ENCODE data around the gene TSPAN11. TPM values are rescaled to one million over a fixed set of nuclear protein-coding genes. Genes with fewer than 3 reads are reported as not detected.

TSPAN11 gene
- total RNA-seq, 1 donor from 2014 or later: 12.4 TPM

DNA sequence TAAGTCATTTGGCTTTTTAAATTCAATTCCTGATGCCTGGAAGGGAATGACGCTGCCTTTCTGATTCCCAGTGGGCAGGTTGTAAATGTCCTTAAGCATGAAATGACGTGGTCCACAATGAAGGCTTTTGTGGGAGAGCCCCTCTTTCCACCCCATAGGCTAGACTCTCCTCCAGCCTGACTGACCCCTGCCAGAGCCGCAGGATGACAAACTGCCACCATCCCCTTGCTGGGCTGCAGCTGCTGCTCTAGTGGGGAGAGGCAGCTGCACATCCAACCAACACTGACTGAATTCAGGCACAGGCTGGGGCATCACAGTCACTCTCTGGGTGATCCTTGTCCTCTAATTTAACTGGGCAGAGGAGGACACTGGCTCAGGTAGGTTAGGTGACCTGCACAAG is 6.3 kb downstream of the TSPAN11 start:
- H3K36me3 Mint-ChIP-seq (ENCODE audit: low read depth, unreplicated experiment): peaks cover 2% of the 10 kb centered on the region
- peaks cover 6% of the 10 kb centered on the region for H3K9me3 Mint-ChIP-seq (ENCODE audit: unreplicated experiment)
- no peak overlapping the region for H3K4me3 Mint-ChIP-seq (ENCODE audit: unreplicated experiment)
- no peak overlapping the region for H3K4me3 ChIP-seq (ENCODE audit: insufficient read depth, low read depth, low read length)
- no peaks in the 10 kb centered on the region for H3K36me3 ChIP-seq (ENCODE audit: insufficient read depth, low read length)
- H3K27ac ChIP-seq (ENCODE audit: low read depth, low read length): no peak overlapping the region
- TF ChIP-seq, protein P1, sequence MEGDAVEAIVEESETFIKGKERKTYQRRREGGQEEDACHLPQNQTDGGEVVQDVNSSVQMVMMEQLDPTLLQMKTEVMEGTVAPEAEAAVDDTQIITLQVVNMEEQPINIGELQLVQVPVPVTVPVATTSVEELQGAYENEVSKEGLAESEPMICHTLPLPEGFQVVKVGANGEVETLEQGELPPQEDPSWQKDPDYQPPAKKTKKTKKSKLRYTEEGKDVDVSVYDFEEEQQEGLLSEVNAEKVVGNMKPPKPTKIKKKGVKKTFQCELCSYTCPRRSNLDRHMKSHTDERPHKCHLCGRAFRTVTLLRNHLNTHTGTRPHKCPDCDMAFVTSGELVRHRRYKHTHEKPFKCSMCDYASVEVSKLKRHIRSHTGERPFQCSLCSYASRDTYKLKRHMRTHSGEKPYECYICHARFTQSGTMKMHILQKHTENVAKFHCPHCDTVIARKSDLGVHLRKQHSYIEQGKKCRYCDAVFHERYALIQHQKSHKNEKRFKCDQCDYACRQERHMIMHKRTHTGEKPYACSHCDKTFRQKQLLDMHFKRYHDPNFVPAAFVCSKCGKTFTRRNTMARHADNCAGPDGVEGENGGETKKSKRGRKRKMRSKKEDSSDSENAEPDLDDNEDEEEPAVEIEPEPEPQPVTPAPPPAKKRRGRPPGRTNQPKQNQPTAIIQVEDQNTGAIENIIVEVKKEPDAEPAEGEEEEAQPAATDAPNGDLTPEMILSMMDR (IDR thresholded peaks at IDR 0.05; ENCODE audit: insufficient read depth, low read depth, low read length): no peak
- no peak for TF ChIP-seq EZH2 (IDR thresholded peaks at IDR 0.05; ENCODE audit: insufficient read depth, low read length)
- no peaks in the 10 kb centered on the region for H3K4me1 ChIP-seq (ENCODE audit: insufficient read depth, low read length)
- no peak overlapping the region for H2AFZ ChIP-seq (ENCODE audit: low read depth, low read length)
- H3K4me2 ChIP-seq (ENCODE audit: low read length): no peak overlapping the region
- no peaks in the 10 kb centered on the region for H3K9me3 ChIP-seq (ENCODE audit: insufficient read depth, low read depth, low read length)
- H4K20me1 ChIP-seq (ENCODE audit: insufficient read depth, low read length): no peaks in the 10 kb centered on the region
- no peak overlapping the region for H3K9ac ChIP-seq (ENCODE audit: low read length)
- H3K4me1 Mint-ChIP-seq (ENCODE audit: low read depth, unreplicated experiment): peaks cover 9% of the 10 kb centered on the region
- no peaks in the 10 kb centered on the region for H3K79me2 ChIP-seq (ENCODE audit: insufficient read depth, low read length)
- DNase-seq (ENCODE audit: low read depth): no peak
- no peak for FAIRE-seq
- H3K27me3 Mint-ChIP-seq (ENCODE audit: low read depth, unreplicated experiment): peaks cover 10% of the 10 kb centered on the region
- H3K27ac Mint-ChIP-seq (ENCODE audit: unreplicated experiment): no peak overlapping the region
- H3K27me3 ChIP-seq (ENCODE audit: insufficient read depth, low read length): peaks cover 6% of the 10 kb centered on the region

DNA sequence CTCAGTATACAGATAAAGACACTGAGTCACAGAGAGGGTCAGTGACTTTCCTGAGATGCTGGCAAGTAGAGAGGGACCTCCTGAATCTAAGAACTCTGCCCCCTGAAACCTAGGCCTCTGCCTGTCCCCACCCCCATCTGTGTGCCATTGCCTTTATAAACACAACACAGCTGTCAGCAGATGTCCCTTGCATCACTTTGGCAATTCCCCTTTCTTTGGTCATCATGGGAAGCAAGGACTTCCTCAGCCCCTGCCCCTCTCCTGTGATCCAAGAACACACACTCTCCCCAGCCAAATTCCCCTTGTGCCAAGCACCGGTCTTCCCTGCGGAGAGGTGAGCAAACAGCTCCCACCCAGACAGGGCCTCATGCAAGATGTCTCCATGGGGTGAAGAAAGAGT is 8.3 kb downstream of the TSPAN11 start:
- DNase-seq (ENCODE audit: low read depth) (no peak), FAIRE-seq (no peak)
- no peak overlapping the region for H2AFZ ChIP-seq (ENCODE audit: low read depth, low read length)
- Mint-ChIP-seq H3K4me1 (ENCODE audit: low read depth, unreplicated experiment) (peaks cover 2% of the 10 kb centered on the region), H3K4me3 (ENCODE audit: unreplicated experiment) (no peak overlapping the region), H3K27me3 (ENCODE audit: low read depth, unreplicated experiment) (peaks cover 14% of the 10 kb centered on the region), H3K9me3 (ENCODE audit: unreplicated experiment) (peaks cover 6% of the 10 kb centered on the region), H3K27ac (ENCODE audit: unreplicated experiment) (no peak overlapping the region), H3K36me3 (ENCODE audit: low read depth, unreplicated experiment) (peaks cover 2% of the 10 kb centered on the region)
- no peaks in the 10 kb centered on the region for H3K9me3 ChIP-seq (ENCODE audit: insufficient read depth, low read depth, low read length)
- no peaks in the 10 kb centered on the region for H3K4me1 ChIP-seq (ENCODE audit: insufficient read depth, low read length)
- no peak overlapping the region for H3K9ac ChIP-seq (ENCODE audit: low read length)
- no peaks in the 10 kb centered on the region for H3K36me3 ChIP-seq (ENCODE audit: insufficient read depth, low read length)
- no peaks in the 10 kb centered on the region for H4K20me1 ChIP-seq (ENCODE audit: insufficient read depth, low read length)
- H3K27ac ChIP-seq (ENCODE audit: low read depth, low read length): no peak overlapping the region
- H3K27me3 ChIP-seq (ENCODE audit: insufficient read depth, low read length): peaks cover 6% of the 10 kb centered on the region
- H3K79me2 ChIP-seq (ENCODE audit: insufficient read depth, low read length): no peaks in the 10 kb centered on the region
- no peak overlapping the region for H3K4me3 ChIP-seq (ENCODE audit: insufficient read depth, low read depth, low read length)
- TF ChIP-seq EZH2 (IDR thresholded peaks at IDR 0.05; ENCODE audit: insufficient read depth, low read length): no peak
- TF ChIP-seq, protein P1 (IDR thresholded peaks at IDR 0.05; ENCODE audit: insufficient read depth, low read depth, low read length): no peak
- no peak overlapping the region for H3K4me2 ChIP-seq (ENCODE audit: low read length)

DNA sequence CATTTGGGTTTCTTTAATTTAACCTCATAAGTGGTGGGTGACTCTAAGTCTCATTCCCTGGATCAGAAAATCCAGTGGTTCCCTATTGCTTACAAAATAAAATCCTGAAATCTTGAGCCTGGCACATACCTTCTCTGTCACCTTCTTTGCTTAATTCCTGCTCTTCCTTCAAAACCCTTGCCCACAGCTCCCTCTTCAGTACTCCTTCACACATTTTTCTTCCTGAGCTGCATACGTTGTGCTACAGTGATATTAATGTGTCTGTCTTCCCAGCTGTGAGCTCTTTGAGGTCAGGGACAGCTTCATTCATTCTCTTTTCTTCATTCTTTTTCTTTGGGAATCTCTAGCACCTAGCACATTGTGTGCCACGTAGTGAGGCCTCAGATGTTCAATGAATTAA is 9.5 kb downstream of the TSPAN11 start:
- H3K36me3 Mint-ChIP-seq (ENCODE audit: low read depth, unreplicated experiment): peaks cover 2% of the 10 kb centered on the region
- H3K79me2 ChIP-seq (ENCODE audit: insufficient read depth, low read length): no peaks in the 10 kb centered on the region
- no peak overlapping the region for H3K27ac Mint-ChIP-seq (ENCODE audit: unreplicated experiment)
- peaks cover 6% of the 10 kb centered on the region for H3K27me3 ChIP-seq (ENCODE audit: insufficient read depth, low read length)
- no peak for TF ChIP-seq EZH2 (IDR thresholded peaks at IDR 0.05; ENCODE audit: insufficient read depth, low read length)
- TF ChIP-seq, protein P1 (IDR thresholded peaks at IDR 0.05; ENCODE audit: insufficient read depth, low read depth, low read length): no peak
- H3K9ac ChIP-seq (ENCODE audit: low read length): no peak overlapping the region
- DNase-seq (ENCODE audit: low read depth) (no peak), FAIRE-seq (no peak)
- peaks cover 6% of the 10 kb centered on the region for H3K9me3 Mint-ChIP-seq (ENCODE audit: unreplicated experiment)
- no peak overlapping the region for H2AFZ ChIP-seq (ENCODE audit: low read depth, low read length)
- H3K4me1 Mint-ChIP-seq (ENCODE audit: low read depth, unreplicated experiment): peaks cover 2% of the 10 kb centered on the region
- no peaks in the 10 kb centered on the region for H3K36me3 ChIP-seq (ENCODE audit: insufficient read depth, low read length)
- no peak overlapping the region for H3K4me3 ChIP-seq (ENCODE audit: insufficient read depth, low read depth, low read length)
- no peak overlapping the region for H3K4me3 Mint-ChIP-seq (ENCODE audit: unreplicated experiment)
- no peaks in the 10 kb centered on the region for H4K20me1 ChIP-seq (ENCODE audit: insufficient read depth, low read length)
- peaks cover 14% of the 10 kb centered on the region for H3K27me3 Mint-ChIP-seq (ENCODE audit: low read depth, unreplicated experiment)
- no peak overlapping the region for H3K4me2 ChIP-seq (ENCODE audit: low read length)
- H3K27ac ChIP-seq (ENCODE audit: low read depth, low read length): no peak overlapping the region
- H3K9me3 ChIP-seq (ENCODE audit: insufficient read depth, low read depth, low read length): no peaks in the 10 kb centered on the region
- no peaks in the 10 kb centered on the region for H3K4me1 ChIP-seq (ENCODE audit: insufficient read depth, low read length)

All from astrocyte (in vitro differentiated cells and primary cell).